GM23338 (cell line): ENCODE data around the gene TBC1D5.

Experiments used
- EZH2 ChIP-seq: fragments of 200-600 bp; sonication (generic); IDR thresholded peaks from one replicate; pipeline ENCODE4 v1.8.0; 2017; ENCODE audit warnings: antibody characterized with exemption, mild to moderate bottlenecking, low read depth; ENCODE audit not compliant: unreplicated experiment
- EZH2phosphoT487 ChIP-seq: fragments of 200-600 bp; sonication (generic); IDR thresholded peaks from one replicate; pipeline ENCODE4 v1.8.1; 2018; ENCODE audit warnings: antibody characterized with exemption; ENCODE audit not compliant: unreplicated experiment
- POLR2AphosphoS5 ChIP-seq: IDR thresholded peaks from 2 replicates; pipeline ENCODE4 v1.6.1; 2016; ENCODE audit warnings: antibody characterized with exemption, low read depth
- ZNF114 ChIP-seq: fragments of 250-450 bp; sonication (Bioruptor Pico); IDR thresholded peaks from 2 replicates; pipeline ENCODE4 v1.5.0; 2020; ENCODE audit warnings: mild to moderate bottlenecking, moderate library complexity
- TF ChIP-seq, protein P1 (sequence below), 2 experiments: fragments of 200-600 bp in 1 of 2; sonication (generic) in 1 of 2; conservative IDR thresholded peaks; 2 replicates each; pipeline versions ENCODE4 v1.5.1 to v1.6.1; 2016 to 2017; ENCODE audit warnings: antibody characterized with exemption in 2 of 2, low read depth in 2 of 2, mild to moderate bottlenecking in 2 of 2, moderate library complexity in 1 of 2

DNA sequence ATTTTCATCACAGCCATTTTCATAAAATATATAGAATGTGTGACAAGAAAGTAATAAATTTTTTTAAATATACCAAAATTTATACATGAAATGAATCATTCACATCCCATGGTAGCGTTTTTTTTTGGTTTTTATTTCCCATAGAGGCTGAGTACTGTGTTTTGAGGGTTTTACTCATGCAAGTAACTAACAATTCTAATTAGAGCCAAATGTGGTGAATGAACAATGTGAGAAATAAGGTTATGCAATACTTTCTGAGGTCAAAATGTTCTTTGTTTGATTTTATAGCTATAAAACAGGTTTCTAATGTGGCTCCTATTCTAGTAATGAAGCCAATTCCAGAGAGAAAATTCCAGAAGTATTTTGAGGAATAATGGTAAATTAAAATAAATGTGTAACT, 386.8 kb downstream of the TBC1D5 start:
- TF ChIP-seq, protein P1, sequence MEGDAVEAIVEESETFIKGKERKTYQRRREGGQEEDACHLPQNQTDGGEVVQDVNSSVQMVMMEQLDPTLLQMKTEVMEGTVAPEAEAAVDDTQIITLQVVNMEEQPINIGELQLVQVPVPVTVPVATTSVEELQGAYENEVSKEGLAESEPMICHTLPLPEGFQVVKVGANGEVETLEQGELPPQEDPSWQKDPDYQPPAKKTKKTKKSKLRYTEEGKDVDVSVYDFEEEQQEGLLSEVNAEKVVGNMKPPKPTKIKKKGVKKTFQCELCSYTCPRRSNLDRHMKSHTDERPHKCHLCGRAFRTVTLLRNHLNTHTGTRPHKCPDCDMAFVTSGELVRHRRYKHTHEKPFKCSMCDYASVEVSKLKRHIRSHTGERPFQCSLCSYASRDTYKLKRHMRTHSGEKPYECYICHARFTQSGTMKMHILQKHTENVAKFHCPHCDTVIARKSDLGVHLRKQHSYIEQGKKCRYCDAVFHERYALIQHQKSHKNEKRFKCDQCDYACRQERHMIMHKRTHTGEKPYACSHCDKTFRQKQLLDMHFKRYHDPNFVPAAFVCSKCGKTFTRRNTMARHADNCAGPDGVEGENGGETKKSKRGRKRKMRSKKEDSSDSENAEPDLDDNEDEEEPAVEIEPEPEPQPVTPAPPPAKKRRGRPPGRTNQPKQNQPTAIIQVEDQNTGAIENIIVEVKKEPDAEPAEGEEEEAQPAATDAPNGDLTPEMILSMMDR (conservative IDR thresholded peaks at IDR 0.05; ENCODE audit: low read depth in 2 of 2) = no peak
- TF ChIP-seq EZH2 (no peak), ZNF114 (CRISPR knock-in tag) (no peak), EZH2phosphoT487 (no peak), POLR2AphosphoS5 (no peak)
